NCI-H2029 treated with DMSO at 0.1 percent for 48 hours (cell line): ENCODE results near the gene FRMPD2.
A peak's percentile ranks its signal among the peaks of the same experiment; 100 is the strongest.
"Not testable (repeated sequence)": the region's sequence is repeated elsewhere in the genome, so short reads cannot be mapped to it uniquely, and the experiment has no call there.

ENCODE experiments used
- DNase-seq: peaks from one replicate; lab custom pipeline; 2025; lab: John Stamatoyannopoulos, UW

The FRMPD2 gene

GRCh38 chr10:48252354-48252650, 22.2 kb downstream of the FRMPD2 start:
- no peak for DNase-seq

DNA sequence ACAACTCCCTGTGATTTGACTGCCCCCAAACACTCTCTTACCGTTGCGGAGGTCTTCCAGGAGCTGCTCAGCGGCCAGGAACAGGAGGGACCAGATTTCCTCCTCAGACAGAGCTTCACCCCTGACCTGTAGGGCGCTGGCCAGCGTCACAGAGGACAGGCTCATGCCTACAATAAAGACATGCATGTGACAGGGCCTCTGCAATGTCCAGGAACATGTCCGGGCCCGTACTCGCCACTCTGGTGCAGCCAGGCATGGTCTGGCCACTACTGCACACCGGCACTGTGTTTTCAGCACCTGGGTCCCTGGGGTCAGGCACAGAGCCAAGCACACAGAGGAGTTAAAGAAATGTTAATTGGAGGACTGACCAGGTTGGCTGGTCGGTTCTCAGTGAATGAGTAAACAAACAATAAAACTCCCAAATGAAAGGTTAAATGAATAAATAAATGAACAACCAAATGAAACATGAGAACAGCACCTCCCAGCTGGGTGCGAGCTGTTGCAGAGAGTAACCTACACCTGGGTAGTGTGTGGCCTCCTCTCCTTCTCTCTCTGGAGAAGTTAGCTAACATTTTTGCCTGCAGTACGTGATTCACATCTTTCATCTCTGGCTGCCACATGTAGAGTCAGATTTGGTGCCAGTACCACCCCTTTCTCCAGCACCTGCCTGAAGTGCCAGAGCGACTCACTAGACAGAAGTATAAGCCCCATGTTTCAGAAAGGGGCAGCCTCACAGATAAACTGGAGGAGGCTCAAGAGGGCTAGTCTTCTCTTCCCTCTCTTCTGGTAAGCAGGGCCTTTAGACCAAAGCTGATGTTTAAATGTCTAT, 22.8 kb downstream of the FRMPD2 start:
- peak; percentile 13 for DNase-seq

GRCh38 chr10:48251152-48251524, 23.4 kb downstream of the FRMPD2 start:
- no peak for DNase-seq

DNA sequence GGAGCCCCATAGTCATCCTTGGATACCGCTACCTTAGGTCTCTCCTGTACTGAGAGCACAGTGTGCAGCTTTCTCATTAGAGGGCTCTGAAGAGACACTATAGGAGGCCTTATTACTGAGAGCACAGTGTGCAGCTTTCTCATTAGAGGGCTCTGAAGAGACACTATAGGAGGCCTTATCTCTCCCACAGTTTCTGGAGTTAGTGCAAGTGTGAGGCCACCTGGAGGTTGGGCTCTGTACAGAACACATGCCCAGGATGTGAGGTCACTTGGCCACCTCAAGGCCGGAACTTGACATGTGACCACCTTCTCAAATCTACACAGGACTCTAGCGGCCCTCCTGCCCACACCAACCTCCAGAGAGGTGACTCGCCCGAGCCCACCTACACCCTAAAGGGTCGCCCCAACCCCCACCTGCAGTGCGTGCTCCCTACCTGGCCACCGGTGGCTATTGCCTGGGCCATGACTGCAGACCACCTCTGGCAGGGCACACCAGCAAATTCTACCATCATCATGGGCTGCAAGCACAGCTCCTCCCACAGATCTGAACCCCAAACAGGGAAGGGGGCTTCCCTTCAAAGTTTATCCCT, 24.6 kb downstream of the FRMPD2 start:
- no peak for DNase-seq

- no peak for DNase-seq
Measured at GRCh38 chr10:48249004-48249762, 25.3 kb downstream of the FRMPD2 start.

DNA sequence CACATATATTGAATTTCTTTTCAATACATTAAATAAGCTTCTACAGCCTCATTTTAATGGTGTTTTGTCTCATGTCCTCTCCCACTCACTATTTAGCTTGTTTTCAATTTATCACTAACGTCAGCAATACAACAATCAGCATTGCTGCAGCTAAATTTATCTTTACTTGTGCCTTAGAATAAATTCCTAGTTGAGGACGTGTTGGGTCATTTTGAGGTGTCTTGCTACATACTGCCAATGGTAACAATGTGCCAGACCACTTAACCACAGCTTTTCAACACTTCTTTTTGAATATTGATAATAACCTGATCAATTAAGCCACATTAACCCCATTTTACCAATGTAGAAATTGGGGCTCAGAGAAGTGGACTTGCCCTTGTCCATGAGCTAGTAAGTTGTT, 26.0 kb downstream of the FRMPD2 start:
- DNase-seq, result no peak

- no peak for DNase-seq
Measured at GRCh38 chr10:48247680-48248079, 26.8 kb downstream of the FRMPD2 start.

DNA sequence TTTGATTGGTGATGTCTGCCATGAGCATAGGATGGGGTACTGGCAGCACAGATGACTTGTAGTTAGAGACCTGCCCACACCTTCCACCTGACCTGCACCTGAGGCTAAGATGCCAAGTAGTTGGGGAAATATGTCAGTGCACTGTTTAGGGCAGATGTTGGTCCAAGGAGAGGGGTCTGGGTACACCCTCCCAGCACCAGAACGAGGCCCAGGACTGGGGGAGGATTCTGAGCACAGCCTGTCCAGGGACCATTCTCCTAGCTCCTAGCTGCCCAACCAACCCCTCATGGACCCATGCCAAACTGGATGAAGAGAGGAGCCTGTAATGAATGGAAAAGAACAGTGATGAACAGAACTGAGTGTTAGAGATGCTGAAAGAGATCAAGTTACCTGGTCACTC, 28.0 kb downstream of the FRMPD2 start:
- no peak for DNase-seq

GRCh38 chr10:48245977-48246376, 28.5 kb downstream of the FRMPD2 start:
- no peak for DNase-seq

GRCh38 chr10:48243921-48244320, 30.6 kb downstream of the FRMPD2 start:
- not testable (repeated sequence) for DNase-seq

DNA sequence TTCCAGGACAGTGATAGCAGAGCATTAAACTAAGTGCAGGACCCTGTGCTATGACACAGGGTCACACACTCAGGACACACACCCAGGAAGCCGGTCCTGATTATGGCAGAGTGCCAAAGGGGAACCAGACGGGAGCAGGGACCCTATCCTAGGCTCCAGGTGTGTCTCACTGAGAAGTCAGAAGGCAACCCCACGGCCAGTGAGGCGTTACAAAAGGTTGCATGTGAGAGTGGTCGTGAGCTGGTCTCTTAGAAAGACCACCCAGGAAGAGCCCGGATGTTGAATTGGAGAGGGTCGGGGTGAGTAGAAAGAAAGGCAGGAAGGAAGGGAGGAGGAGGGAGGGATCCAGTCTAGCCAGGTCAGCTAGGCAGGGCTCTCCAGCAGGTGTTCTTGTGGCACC, 31.0 kb downstream of the FRMPD2 start:
- DNase-seq, result peak; percentile 11

GRCh38 chr10:48242171-48242904, 32.2 kb downstream of the FRMPD2 start:
- no peak for DNase-seq

GRCh38 chr10:48241332-48241731, 33.2 kb downstream of the FRMPD2 start:
- no peak for DNase-seq

DNA sequence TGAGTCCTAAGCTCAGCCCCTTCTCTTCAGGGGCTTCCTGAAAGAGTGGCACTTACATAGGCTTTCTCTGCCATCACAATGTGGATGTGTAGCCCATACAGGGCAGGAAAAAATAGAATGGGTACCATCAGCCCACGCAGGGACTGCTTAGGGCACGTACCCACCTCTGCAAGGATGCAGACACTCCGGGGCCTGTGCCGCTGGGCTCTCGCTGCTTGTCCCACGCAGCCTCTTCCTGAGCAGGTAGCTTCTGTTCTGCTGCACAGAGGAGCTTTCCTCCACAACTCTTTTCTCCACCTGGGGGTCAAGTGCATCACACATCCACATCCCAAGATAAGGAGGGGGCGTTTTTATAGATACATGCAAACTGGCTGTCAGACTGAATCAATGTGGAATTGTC, 34.3 kb downstream of the FRMPD2 start:
- DNase-seq, result no peak

DNA sequence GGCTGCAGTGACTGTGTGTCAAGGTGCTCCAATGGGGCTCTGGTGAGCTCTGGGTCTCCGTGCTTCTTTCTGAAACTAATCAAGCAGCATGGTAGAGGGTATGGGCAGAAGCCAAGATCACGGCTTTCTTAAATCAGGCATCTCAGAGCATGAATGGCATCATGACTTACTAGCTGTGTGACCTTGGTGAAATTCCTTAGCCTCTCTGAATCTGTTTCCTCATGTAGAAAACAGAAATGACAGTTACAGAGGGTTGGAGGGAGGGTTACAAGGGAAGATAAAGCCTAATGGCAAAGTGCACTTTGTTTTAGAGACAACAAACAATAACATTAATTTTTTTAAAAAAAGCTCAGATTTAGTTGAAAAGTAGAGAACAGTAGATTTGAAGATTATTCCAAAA, 34.9 kb downstream of the FRMPD2 start:
- DNase-seq, result no peak

- DNase-seq, result no peak
Measured at GRCh38 chr10:48238826-48239520, 35.5 kb downstream of the FRMPD2 start.

- DNase-seq, result no peak
Measured at GRCh38 chr10:48237259-48238250, 36.9 kb downstream of the FRMPD2 start.

DNA sequence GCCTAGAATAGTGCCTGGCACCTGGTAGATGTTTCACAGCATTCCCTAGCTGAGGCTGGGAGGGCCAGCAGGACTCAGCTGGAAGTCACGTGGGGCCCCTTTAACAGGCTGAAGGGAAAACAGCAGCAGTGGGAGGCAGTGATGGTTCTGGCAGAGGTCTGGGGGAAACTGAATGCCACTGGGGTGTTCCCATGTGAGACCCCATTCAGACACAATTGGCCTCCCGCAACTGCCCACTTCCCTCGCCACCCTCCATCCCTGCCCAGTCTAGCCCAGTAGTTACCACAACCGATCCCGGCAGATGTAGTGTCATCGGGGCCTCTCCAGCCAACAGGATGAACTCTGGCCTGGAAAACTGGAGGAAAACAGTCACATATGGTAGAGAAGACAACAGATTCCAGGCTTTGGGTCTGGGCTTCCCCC, 38.3 kb downstream of the FRMPD2 start:
- no peak for DNase-seq

- DNase-seq, result no peak
Measured at GRCh38 chr10:48235501-48235900, 39.0 kb downstream of the FRMPD2 start.

- no peak for DNase-seq
Measured at GRCh38 chr10:48234787-48235186, 39.7 kb downstream of the FRMPD2 start.

- no peak for DNase-seq
Measured at GRCh38 chr10:48234295-48234694, 40.2 kb downstream of the FRMPD2 start.
